Fibroblast of lung (primary cell): ENCODE measurements around the gene CNN2. TPM values are rescaled to one million over a fixed set of nuclear protein-coding genes. Genes with fewer than 3 reads are reported as not detected.

ENCODE experiments used
- DNase-seq, 2 donors: peaks; one replicate each; pipeline versions ENCODE4 v3.0.0 to v3.0.0-alpha.2; 2010; ENCODE audit warnings: low read depth in 2 of 2
- H2AFZ ChIP-seq: 2 replicates; pipeline ENCODE4 v1.5.1; 2012; ENCODE audit warnings: low read length, control low read depth, inconsistent platforms
- H3K27ac ChIP-seq: 2 replicates; pipeline ENCODE4 v1.5.1; 2011; ENCODE audit warnings: low read length, control low read depth; ENCODE audit not compliant: insufficient read depth
- H3K27me3 ChIP-seq: 2 replicates; pipeline ENCODE4 v1.5.1; 2011; ENCODE audit warnings: mild to moderate bottlenecking, low read length; ENCODE audit not compliant: control insufficient read depth, insufficient read depth
- H3K36me3 ChIP-seq: 2 replicates; pipeline ENCODE4 v1.5.1; 2011; ENCODE audit warnings: low read length; ENCODE audit not compliant: control insufficient read depth, insufficient read depth
- H3K4me1 ChIP-seq: 2 replicates; pipeline ENCODE4 v1.5.1; 2011; ENCODE audit warnings: low read length; ENCODE audit not compliant: control insufficient read depth, insufficient read depth; ENCODE audit errors: extremely low read depth
- H3K4me2 ChIP-seq: 2 replicates; pipeline ENCODE4 v1.5.1; 2011; ENCODE audit warnings: low read length, control low read depth; ENCODE audit not compliant: insufficient read depth; ENCODE audit errors: extremely low read depth
- H3K4me3 ChIP-seq, 4 experiments: fragments of 200-600 bp in 1 of 4; sonication (generic) in 1 of 4; replicated peaks in 1 of 4; 2 replicates each; pipeline ENCODE4 v1.5.1; 2011 to 2016; ENCODE audit warnings: low read length in 4 of 4, low read depth in 3 of 4, mild to moderate bottlenecking in 3 of 4, control low read depth in 2 of 4, inconsistent platforms in 1 of 4, mixed read lengths in 1 of 4; ENCODE audit not compliant: insufficient read depth in 1 of 4; ENCODE audit errors: control extremely low read depth in 1 of 4
- H3K79me2 ChIP-seq: 2 replicates; pipeline ENCODE4 v1.5.1; 2012; ENCODE audit warnings: mild to moderate bottlenecking, low read length, inconsistent platforms; ENCODE audit not compliant: control insufficient read depth, insufficient read depth
- H3K9ac ChIP-seq: 2 replicates; pipeline ENCODE4 v1.5.1; 2011; ENCODE audit warnings: mild to moderate bottlenecking, low read length, control low read depth; ENCODE audit not compliant: insufficient read depth
- H3K9me3 ChIP-seq: 2 replicates; pipeline ENCODE4 v1.5.1; 2012; ENCODE audit warnings: low read depth, low read length; ENCODE audit not compliant: control insufficient read depth, insufficient read depth
- H4K20me1 ChIP-seq: 2 replicates; pipeline ENCODE4 v1.5.1; 2011; ENCODE audit warnings: low read length; ENCODE audit not compliant: control insufficient read depth, insufficient read depth; ENCODE audit errors: extremely low read depth
- CTCF ChIP-seq, 2 donors: IDR thresholded peaks in 1 of 2; conservative IDR thresholded peaks in 1 of 2; 1 replicate in 1 of 2; 2 replicates in 1 of 2; pipeline ENCODE4 v1.5.1; 2011 to 2012; ENCODE audit warnings: low read length in 2 of 2, control low read depth in 1 of 2, inconsistent platforms in 1 of 2, low read depth in 1 of 2, mild to moderate bottlenecking in 1 of 2
- EZH2 ChIP-seq: IDR thresholded peaks from 2 replicates; pipeline ENCODE4 v1.5.1; 2012; ENCODE audit warnings: low read length, control low read depth, mild to moderate bottlenecking; ENCODE audit errors: missing control alignments
- polyA plus RNA-seq, 2 donors: library from polyadenylated mRNA; depleted of rRNA in 1 of 2; stranded (reverse) in 1 of 2; unstranded in 1 of 2; fragments of >200 nt; gene quantifications; 2 replicates each; pipeline ENCODE4 v1.2.1, GENCODE V29; 2011 to 2012; ENCODE audit warnings: missing spikeins in 1 of 2
- total RNA-seq: library from RNA; depleted of rRNA; stranded (reverse); fragments of >200 nt; gene quantifications from 2 replicates; pipeline ENCODE4 v1.2.1, GENCODE V29; 2014

Gene CNN2
- total and polyA plus RNA-seq, 2 donors (not counting 1 experiment from before 2014, with no cell fraction given): 194 to 473 TPM

GRCh38 chr19:1046836-1047695 is 20.7 kb downstream of the CNN2 start:
- H3K79me2 ChIP-seq: no peaks in the 10 kb centered on the region
- no peaks in the 10 kb centered on the region for H3K9me3 ChIP-seq
- H3K4me1 ChIP-seq: peaks cover 10% of the 10 kb centered on the region
- DNase-seq: no peak
- no peak overlapping the region for H3K4me3 ChIP-seq
- no peak overlapping the region for H2AFZ ChIP-seq
- no peak overlapping the region for H3K27ac ChIP-seq
- H3K36me3 ChIP-seq: peaks cover 2% of the 10 kb centered on the region
- TF ChIP-seq EZH2 (no peak), CTCF (conservative IDR thresholded peaks at IDR 0.05 in 1 of 2, IDR thresholded peaks at IDR 0.05 in 1 of 2; ENCODE audit: low read depth in 1 of 2, low read length in 2 of 2) (no peak)
- no peak overlapping the region for H3K4me2 ChIP-seq
- H4K20me1 ChIP-seq: no peaks in the 10 kb centered on the region
- no peak overlapping the region for H3K9ac ChIP-seq
- no peaks in the 10 kb centered on the region for H3K27me3 ChIP-seq

GRCh38 chr19:1047696-1048147 is 21.3 kb downstream of the CNN2 start:
- peaks cover 2% of the 10 kb centered on the region for H3K36me3 ChIP-seq

More at GRCh38 chr19:1047696-1048147, 21.3 kb downstream of the CNN2 start:
- Histone ChIP-seq H4K20me1 (no peaks in the 10 kb centered on the region), H3K4me3 (no peak overlapping the region), H2AFZ (no peak overlapping the region), H3K9ac (no peak overlapping the region), H3K4me2 (no peak overlapping the region), H3K4me1 (peaks cover 5% of the 10 kb centered on the region), H3K9me3 (no peaks in the 10 kb centered on the region), H3K27ac (no peak overlapping the region), H3K27me3 (no peaks in the 10 kb centered on the region), H3K79me2 (no peaks in the 10 kb centered on the region)
- TF ChIP-seq CTCF (conservative IDR thresholded peaks at IDR 0.05 in 1 of 2, IDR thresholded peaks at IDR 0.05 in 1 of 2; ENCODE audit: low read depth in 1 of 2, low read length in 2 of 2) (no peak), EZH2 (no peak)
- no peak for DNase-seq
